GM23338 (cell line): ENCODE measurements around the gene USP17L10. TPM values are rescaled to one million over a fixed set of nuclear protein-coding genes. Genes with fewer than 3 reads are reported as not detected.
"Not testable (repeated sequence)": the region's sequence is repeated elsewhere in the genome, so short reads cannot be mapped to it uniquely, and the experiment has no call there.

Experiments used
- ATAC-seq: fragments of 200-7000 bp; cut with Tn5 transposase; 3 replicates; pipeline ENCODE4 v1.9.1; 2020
- DNase-seq: peaks from one replicate; pipeline ENCODE4 v3.0.0-alpha.2; 2015; ENCODE audit warnings: low spot score
- H2AFZ ChIP-seq: fragments of 200-600 bp; sonication (generic); 2 replicates; pipeline ENCODE4 v1.8.0; 2016; ENCODE audit warnings: antibody characterized with exemption, mild to moderate bottlenecking, moderate library complexity
- H3F3A ChIP-seq: fragments of 200-600 bp; sonication (generic); replicated peaks from 2 replicates; pipeline ENCODE4 v1.8.0; 2017; ENCODE audit warnings: antibody characterized with exemption, mixed run types, low read depth
- H3K27ac ChIP-seq: fragments of 200-600 bp; sonication (generic); 2 replicates; pipeline ENCODE4 v1.6.1; 2016; ENCODE audit warnings: low read depth
- H3K27me3 ChIP-seq: fragments of 200-600 bp; sonication (generic); 2 replicates; pipeline ENCODE4 v1.8.0; 2016; ENCODE audit warnings: mild to moderate bottlenecking, mixed run types, moderate library complexity; ENCODE audit not compliant: insufficient read depth
- H3K36me3 ChIP-seq: fragments of 200-600 bp; sonication (generic); 2 replicates; pipeline ENCODE4 v1.8.0; 2016; ENCODE audit warnings: mild to moderate bottlenecking; ENCODE audit not compliant: insufficient read depth
- H3K4me1 ChIP-seq: fragments of 200-600 bp; sonication (generic); 2 replicates; pipeline ENCODE4 v1.8.0; 2016; ENCODE audit warnings: mild to moderate bottlenecking, moderate library complexity; ENCODE audit not compliant: insufficient read depth
- H3K4me2 ChIP-seq: fragments of 200-600 bp; sonication (generic); 2 replicates; pipeline ENCODE4 v1.7.1; 2017; ENCODE audit warnings: mixed run types
- H3K4me3 ChIP-seq: fragments of 200-600 bp; sonication (generic); 2 replicates; pipeline ENCODE4 v1.6.1; 2016; ENCODE audit warnings: mixed run types
- H3K79me2 ChIP-seq: fragments of 200-600 bp; sonication (generic); replicated peaks from 2 replicates; pipeline ENCODE4 v1.8.0; 2017; ENCODE audit warnings: mild to moderate bottlenecking; ENCODE audit not compliant: insufficient read depth
- H3K9me2 ChIP-seq: fragments of 200-600 bp; sonication (generic); 2 replicates; pipeline ENCODE4 v1.8.0; 2017; ENCODE audit not compliant: insufficient read depth
- H4K20me1 ChIP-seq: fragments of 200-600 bp; sonication (generic); replicated peaks from 2 replicates; pipeline ENCODE4 v1.8.0; 2017; ENCODE audit warnings: mild to moderate bottlenecking; ENCODE audit not compliant: insufficient read depth
- H3K27ac Mint-ChIP-seq: 2 replicates; pipeline ENCODE4 v1.8.0; 2020; ENCODE audit warnings: inconsistent platforms, mild to moderate bottlenecking, moderate library complexity, mixed read lengths
- H3K27me3 Mint-ChIP-seq: 3 replicates; pipeline ENCODE4 v1.8.0; 2022; ENCODE audit warnings: low read depth, mild to moderate bottlenecking, moderate library complexity, mixed read lengths, inconsistent platforms; ENCODE audit not compliant: insufficient read depth, poor library complexity
- H3K36me3 Mint-ChIP-seq: 3 replicates; pipeline ENCODE4 v1.8.0; 2021; ENCODE audit warnings: low read depth, mild to moderate bottlenecking, inconsistent platforms, moderate library complexity, mixed read lengths
- H3K4me1 Mint-ChIP-seq: 3 replicates; pipeline ENCODE4 v1.8.0; 2020; ENCODE audit warnings: mild to moderate bottlenecking, inconsistent platforms, mixed read lengths
- H3K4me3 Mint-ChIP-seq: 3 replicates; pipeline ENCODE4 v1.8.0; 2021; ENCODE audit warnings: moderate library complexity, mild to moderate bottlenecking, inconsistent platforms, mixed read lengths
- H3K9me3 Mint-ChIP-seq: 3 replicates; pipeline ENCODE4 v1.8.0; 2020; ENCODE audit warnings: moderate library complexity, mild to moderate bottlenecking, inconsistent platforms, mixed read lengths
- long read RNA-seq: library from polyadenylated mRNA; unstranded; transcript quantifications from one replicate; pipeline ENCODE4 v2.0.0, GENCODE V29; 2020; ENCODE audit not compliant: unreplicated experiment
- polyA plus RNA-seq: library from polyadenylated mRNA; unstranded; fragments of >200 nt; fragmentation: Nextera tagmentation; extraction: Ambion mirVana; gene quantifications from 2 replicates; pipeline ENCODE4 v1.2.1, GENCODE V29; 2016
- total RNA-seq: library from RNA; depleted of rRNA; stranded (reverse); fragments of >200 nt; shearing (Covaris generic); gene quantifications from 2 replicates; pipeline ENCODE4 v1.2.3, GENCODE V29; 2014; rRNA removed

The USP17L10 gene
- total RNA-seq (not detected in 2 replicates), polyA plus RNA-seq (not detected in 2 replicates)
- long read RNA-seq, result 0 reads

GRCh38 chr4:9210357-9210756, at the start of gene USP17L10:
TSS of gene USP17L10 (plus strand) at chr4:9210657. CDS start at chr4:9210657, 0 bp downstream.
- not testable (repeated sequence) for H3K27me3 ChIP-seq, H3K9me3 Mint-ChIP-seq, H3K79me2 ChIP-seq, ATAC-seq, H3K4me3 ChIP-seq, H3K4me1 Mint-ChIP-seq, H3K27me3 Mint-ChIP-seq, H4K20me1 ChIP-seq, H3K9me2 ChIP-seq, H3K4me1 ChIP-seq, DNase-seq, H3F3A ChIP-seq, H3K27ac Mint-ChIP-seq, H3K27ac ChIP-seq, H3K36me3 ChIP-seq, H3K4me2 ChIP-seq, H2AFZ ChIP-seq, H3K36me3 Mint-ChIP-seq, H3K4me3 Mint-ChIP-seq

- not testable (repeated sequence) for H3F3A ChIP-seq, H3K9me2 ChIP-seq, H2AFZ ChIP-seq, H3K4me3 ChIP-seq, H3K27me3 ChIP-seq, H3K4me2 ChIP-seq, H4K20me1 ChIP-seq, DNase-seq, H3K4me3 Mint-ChIP-seq, ATAC-seq, H3K36me3 ChIP-seq, H3K4me1 ChIP-seq, H3K27ac ChIP-seq, H3K9me3 Mint-ChIP-seq, H3K27ac Mint-ChIP-seq, H3K4me1 Mint-ChIP-seq, H3K27me3 Mint-ChIP-seq, H3K36me3 Mint-ChIP-seq, H3K79me2 ChIP-seq
Measured at GRCh38 chr4:9165990-9166389, 44.5 kb upstream of the USP17L10 start.

GRCh38 chr4:9169791-9170459, 40.5 kb upstream of the USP17L10 start, which contains the start of gene FAM90A26:
TSS of gene FAM90A26 (plus strand) at chr4:9170409. CDS start at chr4:9173173, 2,764 bp downstream.
- not testable (repeated sequence) for H3K9me3 Mint-ChIP-seq, H3K27ac Mint-ChIP-seq, H3K4me1 ChIP-seq, H3K36me3 ChIP-seq, H3K27me3 ChIP-seq, H3K4me1 Mint-ChIP-seq, H3K4me3 Mint-ChIP-seq, H3F3A ChIP-seq, H3K4me3 ChIP-seq, H3K79me2 ChIP-seq, H3K36me3 Mint-ChIP-seq, H3K4me2 ChIP-seq, H3K9me2 ChIP-seq, H4K20me1 ChIP-seq, ATAC-seq, H2AFZ ChIP-seq, H3K27ac ChIP-seq, DNase-seq, H3K27me3 Mint-ChIP-seq

GRCh38 chr4:9214701-9215100, 4.2 kb downstream of the USP17L10 start:
- not testable (repeated sequence) for H4K20me1 ChIP-seq, H3K4me1 ChIP-seq, H3K4me2 ChIP-seq, DNase-seq, H2AFZ ChIP-seq, H3K4me1 Mint-ChIP-seq, H3K36me3 Mint-ChIP-seq, H3K27ac ChIP-seq, H3F3A ChIP-seq, H3K36me3 ChIP-seq, H3K4me3 Mint-ChIP-seq, H3K9me3 Mint-ChIP-seq, H3K27me3 ChIP-seq, ATAC-seq, H3K27me3 Mint-ChIP-seq, H3K27ac Mint-ChIP-seq, H3K4me3 ChIP-seq, H3K9me2 ChIP-seq, H3K79me2 ChIP-seq

- not testable (repeated sequence) for H3K27ac Mint-ChIP-seq, H3K4me3 ChIP-seq, H3K79me2 ChIP-seq, H3K9me2 ChIP-seq, DNase-seq, H3K4me3 Mint-ChIP-seq, H3K4me2 ChIP-seq, H3K9me3 Mint-ChIP-seq, ATAC-seq, H3K4me1 ChIP-seq, H2AFZ ChIP-seq, H3K27me3 Mint-ChIP-seq, H4K20me1 ChIP-seq, H3K27ac ChIP-seq, H3K36me3 Mint-ChIP-seq, H3F3A ChIP-seq, H3K27me3 ChIP-seq, H3K4me1 Mint-ChIP-seq, H3K36me3 ChIP-seq
Measured at GRCh38 chr4:9215105-9215504, 4.6 kb downstream of the USP17L10 start, which contains the start of gene USP17L11. TSS of gene USP17L11 (plus strand) at chr4:9215405. CDS start at chr4:9215405, 0 bp downstream.

- not testable (repeated sequence) for H2AFZ ChIP-seq
Measured at GRCh38 chr4:9219852-9220251, 9.4 kb downstream of the USP17L10 start, which contains the start of gene USP17L12. TSS of gene USP17L12 (plus strand) at chr4:9220152. CDS start at chr4:9220152, 0 bp downstream.

More at GRCh38 chr4:9219852-9220251, 9.4 kb downstream of the USP17L10 start, which contains the start of gene USP17L12:
- not testable (repeated sequence) for H3K4me3 ChIP-seq, H3K9me3 Mint-ChIP-seq, H3K27ac ChIP-seq, H3F3A ChIP-seq, H4K20me1 ChIP-seq, H3K4me1 Mint-ChIP-seq, H3K36me3 Mint-ChIP-seq, H3K4me1 ChIP-seq, H3K79me2 ChIP-seq, H3K27me3 Mint-ChIP-seq, H3K4me3 Mint-ChIP-seq, H3K9me2 ChIP-seq, DNase-seq, H3K27me3 ChIP-seq, H3K27ac Mint-ChIP-seq, H3K36me3 ChIP-seq, ATAC-seq, H3K4me2 ChIP-seq
